Tibial nerve (tissue), 3 donors: ENCODE measurements around the gene DTL.

ENCODE experiments used
- CTCF ChIP-seq, 5 experiments: fragments of 200-600 bp in 3 of 5; fragments of 450-650 bp in 2 of 5; sonication (generic) in 3 of 5; IDR thresholded peaks; one replicate each; pipeline ENCODE4 v1.5.1; 2016 to 2019; ENCODE audit warnings: antibody characterized with exemption in 5 of 5, mild to moderate bottlenecking in 3 of 5, moderate library complexity in 2 of 5
- POLR2A ChIP-seq, 2 donors: fragments of 450-650 bp; IDR thresholded peaks; one replicate each; pipeline ENCODE4 v1.6.1; 2017; ENCODE audit warnings: antibody characterized with exemption in 2 of 2, mild to moderate bottlenecking in 2 of 2, moderate library complexity in 2 of 2

GRCh38 chr1:212098310-212098709, 62.8 kb downstream of the DTL start:
- no peak for TF ChIP-seq POLR2A (IDR thresholded peaks at IDR 0.05)
- no peak for TF ChIP-seq CTCF (IDR thresholded peaks at IDR 0.05)
